ENCODE data around the gene FXYD6.

Gene FXYD6

GRCh38 chr11:117910525-117910924, 34.1 kb upstream of the FXYD6 start:
- DNase-seq: no peak

GRCh38 chr11:117909611-117910382, 33.3 kb upstream of the FXYD6 start:
- DNase-seq: no peak

- no peak for DNase-seq
Observed at GRCh38 chr11:117908959-117909610, 32.6 kb upstream of the FXYD6 start.

GRCh38 chr11:117908109-117908895, 31.8 kb upstream of the FXYD6 start:
- no peak for DNase-seq

GRCh38 chr11:117907276-117908108, 31.0 kb upstream of the FXYD6 start:
- DNase-seq: peak; percentile 71 to 77

GRCh38 chr11:117906710-117907109, 30.3 kb upstream of the FXYD6 start:
- DNase-seq: no peak

- DNase-seq: no peak
Observed at GRCh38 chr11:117906126-117906525, 29.7 kb upstream of the FXYD6 start.

- no peak for DNase-seq
Observed at GRCh38 chr11:117905524-117905923, 29.1 kb upstream of the FXYD6 start.

- no peak for DNase-seq
Observed at GRCh38 chr11:117903505-117904382, 27.3 kb upstream of the FXYD6 start.

- DNase-seq: no peak
Observed at GRCh38 chr11:117902001-117902845, 25.8 kb upstream of the FXYD6 start.

GRCh38 chr11:117901601-117902000, 25.1 kb upstream of the FXYD6 start:
- DNase-seq: no peak

- no peak for DNase-seq
Observed at GRCh38 chr11:117900720-117901440, 24.4 kb upstream of the FXYD6 start.

- peak in 1 of 2 donors; percentile 26 for DNase-seq
Observed at GRCh38 chr11:117900121-117900648, 23.7 kb upstream of the FXYD6 start.

GRCh38 chr11:117898059-117898458, 21.6 kb upstream of the FXYD6 start:
- DNase-seq: no peak

- DNase-seq: no peak
Observed at GRCh38 chr11:117892651-117893050, 16.2 kb upstream of the FXYD6 start.

GRCh38 chr11:117891362-117891761, 14.9 kb upstream of the FXYD6 start:
- no peak for DNase-seq

GRCh38 chr11:117888139-117888566, 11.7 kb upstream of the FXYD6 start:
- DNase-seq: no peak

GRCh38 chr11:117887431-117888138, 11.1 kb upstream of the FXYD6 start:
- no peak for DNase-seq

GRCh38 chr11:117885777-117886176, 9.3 kb upstream of the FXYD6 start:
- DNase-seq: no peak

All from CD4-positive, alpha-beta T cell treated with Interleukin-1 beta for 1 hour (primary cell).